PFSK-1 (cell line): ENCODE data around the gene SLC39A9.

Experiments
- FOXP2 ChIP-seq: optimal IDR thresholded peaks from 2 replicates; pipeline ENCODE3; 2011; ENCODE audit warnings: borderline replicate concordance, control low read depth, inconsistent platforms; ENCODE audit not compliant: insufficient read depth; ENCODE audit errors: extremely low read length, extremely low read depth
- POLR2AphosphoS5 ChIP-seq: IDR thresholded peaks from 2 replicates; pipeline ENCODE4 v1.6.1; 2012; ENCODE audit warnings: low read depth, mild to moderate bottlenecking, control low read depth, low read length, moderate library complexity
- SIN3A ChIP-seq: IDR thresholded peaks from 2 replicates; pipeline ENCODE4 v1.6.1; 2012; ENCODE audit warnings: mild to moderate bottlenecking, low read length, moderate library complexity, borderline replicate concordance; ENCODE audit not compliant: insufficient read depth
- TAF1 ChIP-seq: IDR thresholded peaks from 2 replicates; pipeline ENCODE4 v1.6.1; 2012; ENCODE audit warnings: low read length, control low read depth, borderline replicate concordance; ENCODE audit not compliant: insufficient read depth
- TF ChIP-seq, protein P1 (sequence below), 2 experiments: IDR thresholded peaks; 2 replicates each; pipeline versions ENCODE4 v1.6.1 to v1.8.0; 2011 to 2012; ENCODE audit warnings: low read depth in 2 of 2, low read length in 2 of 2, control low read depth in 1 of 2, inconsistent platforms in 1 of 2, mild to moderate bottlenecking in 1 of 2, moderate library complexity in 1 of 2; ENCODE audit not compliant: insufficient read depth in 1 of 2

Gene SLC39A9

DNA sequence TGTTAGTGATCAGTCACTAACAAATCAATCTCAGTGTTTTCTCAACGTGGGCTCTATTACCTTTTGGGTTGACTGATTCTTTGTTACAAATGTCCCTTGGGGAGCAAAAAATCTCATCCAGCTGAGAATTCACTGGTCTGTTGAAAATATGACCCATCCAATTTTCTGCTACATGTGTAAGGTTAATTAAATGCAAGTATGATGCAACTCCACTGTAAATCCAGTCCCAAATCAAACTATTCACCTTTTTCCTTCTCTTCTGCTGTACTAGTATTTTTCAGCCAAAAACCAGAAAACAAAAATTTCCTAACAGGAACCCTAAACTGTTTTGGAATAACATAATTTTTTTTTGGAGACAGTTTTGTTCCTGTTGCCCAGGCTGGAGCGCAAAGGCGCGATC, 2.6 kb upstream of the SLC39A9 start:
- no peak for TF ChIP-seq FOXP2
- TF ChIP-seq, protein P1, sequence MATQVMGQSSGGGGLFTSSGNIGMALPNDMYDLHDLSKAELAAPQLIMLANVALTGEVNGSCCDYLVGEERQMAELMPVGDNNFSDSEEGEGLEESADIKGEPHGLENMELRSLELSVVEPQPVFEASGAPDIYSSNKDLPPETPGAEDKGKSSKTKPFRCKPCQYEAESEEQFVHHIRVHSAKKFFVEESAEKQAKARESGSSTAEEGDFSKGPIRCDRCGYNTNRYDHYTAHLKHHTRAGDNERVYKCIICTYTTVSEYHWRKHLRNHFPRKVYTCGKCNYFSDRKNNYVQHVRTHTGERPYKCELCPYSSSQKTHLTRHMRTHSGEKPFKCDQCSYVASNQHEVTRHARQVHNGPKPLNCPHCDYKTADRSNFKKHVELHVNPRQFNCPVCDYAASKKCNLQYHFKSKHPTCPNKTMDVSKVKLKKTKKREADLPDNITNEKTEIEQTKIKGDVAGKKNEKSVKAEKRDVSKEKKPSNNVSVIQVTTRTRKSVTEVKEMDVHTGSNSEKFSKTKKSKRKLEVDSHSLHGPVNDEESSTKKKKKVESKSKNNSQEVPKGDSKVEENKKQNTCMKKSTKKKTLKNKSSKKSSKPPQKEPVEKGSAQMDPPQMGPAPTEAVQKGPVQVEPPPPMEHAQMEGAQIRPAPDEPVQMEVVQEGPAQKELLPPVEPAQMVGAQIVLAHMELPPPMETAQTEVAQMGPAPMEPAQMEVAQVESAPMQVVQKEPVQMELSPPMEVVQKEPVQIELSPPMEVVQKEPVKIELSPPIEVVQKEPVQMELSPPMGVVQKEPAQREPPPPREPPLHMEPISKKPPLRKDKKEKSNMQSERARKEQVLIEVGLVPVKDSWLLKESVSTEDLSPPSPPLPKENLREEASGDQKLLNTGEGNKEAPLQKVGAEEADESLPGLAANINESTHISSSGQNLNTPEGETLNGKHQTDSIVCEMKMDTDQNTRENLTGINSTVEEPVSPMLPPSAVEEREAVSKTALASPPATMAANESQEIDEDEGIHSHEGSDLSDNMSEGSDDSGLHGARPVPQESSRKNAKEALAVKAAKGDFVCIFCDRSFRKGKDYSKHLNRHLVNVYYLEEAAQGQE (IDR thresholded peaks at IDR 0.05; ENCODE audit: insufficient read depth in 1 of 2, low read depth in 2 of 2, low read length in 2 of 2) = no peak
- TF ChIP-seq TAF1 = no peak
- no peak for TF ChIP-seq SIN3A
- TF ChIP-seq POLR2AphosphoS5 = no peak

DNA sequence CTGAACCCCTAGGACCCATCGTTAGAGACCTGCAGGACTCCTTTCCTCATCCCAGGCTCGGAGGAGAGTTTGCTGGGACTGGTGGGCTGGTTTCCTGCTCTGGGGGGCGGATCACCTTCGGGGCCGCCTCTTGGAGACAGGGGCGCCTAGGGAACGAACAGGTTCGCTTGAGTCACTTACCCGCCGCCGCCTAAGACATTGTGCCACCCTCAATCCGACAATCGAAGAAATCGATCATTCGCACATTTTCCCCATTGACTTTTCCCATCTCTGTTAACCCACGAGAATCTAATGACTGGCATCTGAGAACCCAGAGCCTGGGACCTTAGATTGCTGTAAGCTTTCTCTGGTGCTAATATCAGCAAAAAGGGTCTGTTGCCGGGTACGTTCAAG, 322 bp downstream of the SLC39A9 start:
- TF ChIP-seq POLR2AphosphoS5 = no peak
- no peak for TF ChIP-seq FOXP2

DNA sequence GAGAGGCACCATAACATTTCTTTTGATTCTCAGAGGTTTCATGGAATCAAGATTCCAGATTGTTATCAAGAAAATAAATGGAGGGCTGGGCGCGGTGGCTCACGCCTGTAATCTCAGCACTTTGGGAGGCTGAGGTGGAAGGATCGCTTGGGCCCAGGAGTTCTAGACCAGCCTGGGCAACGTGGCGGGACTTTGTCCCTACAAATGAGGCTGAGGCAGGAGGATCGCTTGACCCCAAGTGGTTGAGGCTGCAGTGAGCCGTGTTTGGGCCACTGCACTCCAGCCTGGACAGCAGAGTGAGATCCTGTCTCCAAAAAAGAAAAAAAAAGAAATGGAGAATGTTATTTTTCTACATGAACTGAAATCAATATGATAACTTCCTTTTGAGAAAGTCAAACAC, 1.3 kb downstream of the SLC39A9 start:
- TF ChIP-seq SIN3A = no peak
- TF ChIP-seq, protein P1 (IDR thresholded peaks at IDR 0.05; ENCODE audit: insufficient read depth in 1 of 2, low read depth in 2 of 2, low read length in 2 of 2) = no peak
- no peak for TF ChIP-seq FOXP2
- no peak for TF ChIP-seq POLR2AphosphoS5
- no peak for TF ChIP-seq TAF1

DNA sequence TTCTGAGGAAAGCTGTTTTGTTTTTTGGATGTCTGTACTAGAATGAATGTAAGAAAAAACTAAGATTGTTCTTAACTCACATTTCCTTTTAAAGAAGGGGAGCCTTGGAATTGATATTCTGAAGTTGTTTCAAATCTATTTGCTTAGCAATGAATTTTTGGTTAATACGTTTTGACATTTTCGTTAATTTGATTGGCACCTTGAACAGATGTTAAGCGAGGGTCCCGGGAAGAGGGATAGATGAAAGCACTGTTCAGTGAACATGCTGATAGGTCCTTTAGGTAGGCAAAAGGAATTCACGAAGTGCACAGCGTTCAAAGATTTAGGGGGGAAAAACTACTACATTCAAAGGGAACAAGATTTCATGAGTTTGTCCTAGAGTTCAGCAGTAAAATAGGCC, 1.7 kb downstream of the SLC39A9 start:
- no peak for TF ChIP-seq SIN3A
- TF ChIP-seq FOXP2 = no peak

DNA sequence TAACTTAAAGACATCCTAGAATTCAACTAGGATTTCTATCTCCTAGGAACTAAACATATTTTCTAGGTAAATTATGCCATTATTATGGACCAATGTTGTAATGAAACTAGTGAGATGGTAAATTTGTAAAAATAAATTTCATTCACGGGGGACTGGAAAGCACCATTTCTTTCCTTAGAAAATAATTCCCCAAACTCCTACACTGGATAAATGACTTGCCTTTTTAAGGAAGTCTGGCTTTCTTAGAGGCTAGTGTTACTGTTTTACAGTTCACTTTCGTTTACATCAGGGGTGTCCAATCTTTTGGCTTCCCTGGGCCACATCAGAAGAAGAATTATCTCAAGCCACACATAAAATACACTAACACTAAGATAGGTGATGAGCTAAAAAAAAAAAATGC, 3.3 kb downstream of the SLC39A9 start:
- TF ChIP-seq POLR2AphosphoS5 (no peak), SIN3A (no peak), TAF1 (no peak), FOXP2 (no peak)
- TF ChIP-seq, protein P1 (IDR thresholded peaks at IDR 0.05; ENCODE audit: insufficient read depth in 1 of 2, low read depth in 2 of 2, low read length in 2 of 2) = no peak

DNA sequence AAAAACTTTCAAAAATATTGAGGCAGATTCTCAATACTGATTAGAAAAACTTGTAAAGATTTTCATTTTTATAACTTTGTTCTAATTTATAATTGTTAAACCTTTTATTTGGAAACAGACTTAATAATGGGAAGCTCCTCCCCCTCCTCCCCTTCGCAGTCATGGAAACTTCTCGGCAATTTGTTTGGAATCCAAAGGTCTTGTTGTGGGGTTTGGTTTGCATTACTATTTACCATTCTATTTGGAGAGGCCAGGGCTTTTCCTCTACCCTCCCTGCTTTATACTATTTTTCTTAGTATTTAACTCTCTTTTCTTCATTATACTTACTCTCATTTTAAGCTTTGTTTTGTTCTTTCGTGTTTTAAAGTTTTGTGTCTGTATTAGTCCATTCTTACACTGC, 6.0 kb downstream of the SLC39A9 start:
- TF ChIP-seq FOXP2 (no peak), SIN3A (no peak)

DNA sequence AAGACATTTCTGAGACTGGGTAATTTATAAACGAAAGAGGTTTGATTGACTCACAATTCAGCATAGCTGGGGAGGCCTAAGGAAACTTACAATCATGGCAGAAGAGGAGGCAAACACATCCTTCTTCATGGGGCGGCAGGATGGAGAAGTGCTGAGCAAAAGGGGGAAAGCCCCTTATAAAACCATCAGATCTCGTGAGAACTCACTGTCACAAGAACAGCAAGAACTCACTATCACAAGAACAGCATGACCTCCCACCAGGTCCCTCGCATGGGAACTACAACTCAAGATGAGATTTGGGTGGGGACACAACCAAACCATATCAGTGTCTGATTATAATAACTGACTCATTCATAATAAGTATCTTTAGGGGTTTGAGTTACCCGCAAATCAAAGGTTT, 6.4 kb downstream of the SLC39A9 start:
- no peak for TF ChIP-seq FOXP2
- TF ChIP-seq, protein P1 (IDR thresholded peaks at IDR 0.05; ENCODE audit: insufficient read depth in 1 of 2, low read depth in 2 of 2, low read length in 2 of 2) = no peak
- no peak for TF ChIP-seq SIN3A
- no peak for TF ChIP-seq POLR2AphosphoS5
- TF ChIP-seq TAF1 = no peak
